Measurements from ENCODE around the gene ACCS. TPM values are rescaled to one million over a fixed set of nuclear protein-coding genes. Genes with fewer than 3 reads are reported as not detected.

Gene ACCS
- total RNA-seq, 1 experiment from 2014 or later: 13.9 TPM

DNA sequence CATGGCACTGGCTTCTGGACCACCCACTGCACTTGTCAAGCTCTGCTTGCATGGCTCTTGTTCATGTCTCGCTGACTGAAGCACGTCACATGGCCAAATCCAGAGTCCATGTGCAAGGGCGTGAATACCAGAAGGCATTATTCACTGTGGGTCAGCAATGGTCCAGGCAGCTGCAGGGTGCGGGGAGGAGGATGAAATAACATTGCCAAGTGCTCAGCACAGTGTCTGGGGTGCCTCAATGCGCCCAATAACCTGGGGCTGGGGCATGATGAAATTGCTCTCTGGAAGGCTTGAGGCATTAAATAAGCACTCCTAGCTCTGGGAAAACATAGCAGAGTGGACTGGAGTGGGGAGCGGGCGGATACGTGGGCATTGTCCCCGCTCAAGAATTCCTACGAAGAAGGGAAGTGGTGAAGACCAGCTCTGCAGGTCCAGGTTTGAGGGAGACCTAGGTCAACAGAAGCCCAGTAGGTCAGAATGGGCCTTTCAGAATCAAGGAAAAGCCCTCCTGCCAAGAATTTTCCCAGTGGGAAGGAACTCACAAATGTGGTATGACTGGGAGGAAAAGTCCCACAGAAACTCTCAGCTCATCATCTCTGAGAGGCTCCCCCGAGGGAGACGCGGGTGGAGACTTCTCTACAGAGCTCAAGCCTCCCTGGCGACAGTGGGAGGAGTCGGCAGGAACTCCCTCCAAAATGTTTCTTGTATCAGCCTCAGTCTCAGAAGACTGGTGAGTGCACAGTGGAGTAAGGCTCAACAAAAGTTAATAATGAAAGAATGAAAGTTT, 33.6 kb upstream of the ACCS start:
- Mint-ChIP-seq H3K27me3 (ENCODE audit: low read depth) (peaks cover 4% of the 10 kb centered on the region; the same call in 1 of the 2 replicates), H3K4me1 (peaks cover 22% of the 10 kb centered on the region), H3K36me3 (no peaks in the 10 kb centered on the region), H3K9me3 (no peaks in the 10 kb centered on the region), H3K4me3 (no peak overlapping the region), H3K27ac (no peak overlapping the region)
- POLR2A ChIA-PET: no interaction called here
- CTCF ChIA-PET: interaction anchor here (1.0 to 1.2 kb wide), 3 partner anchors 86 to 142 kb away, joined by 3 to 4 read pairs (median 4); no protein-coding TSS in a partner anchor
- no peak for DNase-seq (ENCODE audit: low spot score)
- TF ChIP-seq ZNF671 (CRISPR knock-in tag; IDR thresholded peaks at IDR 0.05) (no peak), TCF7 (CRISPR knock-in tag; IDR thresholded peaks at IDR 0.05; ENCODE audit: low read depth) (no peak), NFATC4 (CRISPR knock-in tag; IDR thresholded peaks at IDR 0.05) (no peak), ZNF396 (CRISPR knock-in tag; IDR thresholded peaks at IDR 0.05; ENCODE audit: borderline replicate concordance) (no peak), ETV6 (CRISPR knock-in tag; IDR thresholded peaks at IDR 0.05) (no peak), JAZF1 (CRISPR knock-in tag; IDR thresholded peaks at IDR 0.05) (no peak), ESRRA (CRISPR knock-in tag; IDR thresholded peaks at IDR 0.05; ENCODE audit: borderline replicate concordance) (no peak), ZBTB21 (CRISPR knock-in tag; IDR thresholded peaks at IDR 0.05; ENCODE audit: borderline replicate concordance) (no peak)
- TF ChIP-seq, protein P1, sequence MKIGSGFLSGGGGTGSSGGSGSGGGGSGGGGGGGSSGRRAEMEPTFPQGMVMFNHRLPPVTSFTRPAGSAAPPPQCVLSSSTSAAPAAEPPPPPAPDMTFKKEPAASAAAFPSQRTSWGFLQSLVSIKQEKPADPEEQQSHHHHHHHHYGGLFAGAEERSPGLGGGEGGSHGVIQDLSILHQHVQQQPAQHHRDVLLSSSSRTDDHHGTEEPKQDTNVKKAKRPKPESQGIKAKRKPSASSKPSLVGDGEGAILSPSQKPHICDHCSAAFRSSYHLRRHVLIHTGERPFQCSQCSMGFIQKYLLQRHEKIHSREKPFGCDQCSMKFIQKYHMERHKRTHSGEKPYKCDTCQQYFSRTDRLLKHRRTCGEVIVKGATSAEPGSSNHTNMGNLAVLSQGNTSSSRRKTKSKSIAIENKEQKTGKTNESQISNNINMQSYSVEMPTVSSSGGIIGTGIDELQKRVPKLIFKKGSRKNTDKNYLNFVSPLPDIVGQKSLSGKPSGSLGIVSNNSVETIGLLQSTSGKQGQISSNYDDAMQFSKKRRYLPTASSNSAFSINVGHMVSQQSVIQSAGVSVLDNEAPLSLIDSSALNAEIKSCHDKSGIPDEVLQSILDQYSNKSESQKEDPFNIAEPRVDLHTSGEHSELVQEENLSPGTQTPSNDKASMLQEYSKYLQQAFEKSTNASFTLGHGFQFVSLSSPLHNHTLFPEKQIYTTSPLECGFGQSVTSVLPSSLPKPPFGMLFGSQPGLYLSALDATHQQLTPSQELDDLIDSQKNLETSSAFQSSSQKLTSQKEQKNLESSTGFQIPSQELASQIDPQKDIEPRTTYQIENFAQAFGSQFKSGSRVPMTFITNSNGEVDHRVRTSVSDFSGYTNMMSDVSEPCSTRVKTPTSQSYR (CRISPR knock-in tag; IDR thresholded peaks at IDR 0.05): no peak
- TF ChIP-seq, protein P2, sequence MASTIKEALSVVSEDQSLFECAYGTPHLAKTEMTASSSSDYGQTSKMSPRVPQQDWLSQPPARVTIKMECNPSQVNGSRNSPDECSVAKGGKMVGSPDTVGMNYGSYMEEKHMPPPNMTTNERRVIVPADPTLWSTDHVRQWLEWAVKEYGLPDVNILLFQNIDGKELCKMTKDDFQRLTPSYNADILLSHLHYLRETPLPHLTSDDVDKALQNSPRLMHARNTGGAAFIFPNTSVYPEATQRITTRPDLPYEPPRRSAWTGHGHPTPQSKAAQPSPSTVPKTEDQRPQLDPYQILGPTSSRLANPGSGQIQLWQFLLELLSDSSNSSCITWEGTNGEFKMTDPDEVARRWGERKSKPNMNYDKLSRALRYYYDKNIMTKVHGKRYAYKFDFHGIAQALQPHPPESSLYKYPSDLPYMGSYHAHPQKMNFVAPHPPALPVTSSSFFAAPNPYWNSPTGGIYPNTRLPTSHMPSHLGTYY (CRISPR knock-in tag; IDR thresholded peaks at IDR 0.05): no peak
- TF ChIP-seq, protein P3, sequence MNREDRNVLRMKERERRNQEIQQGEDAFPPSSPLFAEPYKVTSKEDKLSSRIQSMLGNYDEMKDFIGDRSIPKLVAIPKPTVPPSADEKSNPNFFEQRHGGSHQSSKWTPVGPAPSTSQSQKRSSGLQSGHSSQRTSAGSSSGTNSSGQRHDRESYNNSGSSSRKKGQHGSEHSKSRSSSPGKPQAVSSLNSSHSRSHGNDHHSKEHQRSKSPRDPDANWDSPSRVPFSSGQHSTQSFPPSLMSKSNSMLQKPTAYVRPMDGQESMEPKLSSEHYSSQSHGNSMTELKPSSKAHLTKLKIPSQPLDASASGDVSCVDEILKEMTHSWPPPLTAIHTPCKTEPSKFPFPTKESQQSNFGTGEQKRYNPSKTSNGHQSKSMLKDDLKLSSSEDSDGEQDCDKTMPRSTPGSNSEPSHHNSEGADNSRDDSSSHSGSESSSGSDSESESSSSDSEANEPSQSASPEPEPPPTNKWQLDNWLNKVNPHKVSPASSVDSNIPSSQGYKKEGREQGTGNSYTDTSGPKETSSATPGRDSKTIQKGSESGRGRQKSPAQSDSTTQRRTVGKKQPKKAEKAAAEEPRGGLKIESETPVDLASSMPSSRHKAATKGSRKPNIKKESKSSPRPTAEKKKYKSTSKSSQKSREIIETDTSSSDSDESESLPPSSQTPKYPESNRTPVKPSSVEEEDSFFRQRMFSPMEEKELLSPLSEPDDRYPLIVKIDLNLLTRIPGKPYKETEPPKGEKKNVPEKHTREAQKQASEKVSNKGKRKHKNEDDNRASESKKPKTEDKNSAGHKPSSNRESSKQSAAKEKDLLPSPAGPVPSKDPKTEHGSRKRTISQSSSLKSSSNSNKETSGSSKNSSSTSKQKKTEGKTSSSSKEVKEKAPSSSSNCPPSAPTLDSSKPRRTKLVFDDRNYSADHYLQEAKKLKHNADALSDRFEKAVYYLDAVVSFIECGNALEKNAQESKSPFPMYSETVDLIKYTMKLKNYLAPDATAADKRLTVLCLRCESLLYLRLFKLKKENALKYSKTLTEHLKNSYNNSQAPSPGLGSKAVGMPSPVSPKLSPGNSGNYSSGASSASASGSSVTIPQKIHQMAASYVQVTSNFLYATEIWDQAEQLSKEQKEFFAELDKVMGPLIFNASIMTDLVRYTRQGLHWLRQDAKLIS (CRISPR knock-in tag; IDR thresholded peaks at IDR 0.05; ENCODE audit: borderline replicate concordance): no peak
- TF ChIP-seq, protein P4, sequence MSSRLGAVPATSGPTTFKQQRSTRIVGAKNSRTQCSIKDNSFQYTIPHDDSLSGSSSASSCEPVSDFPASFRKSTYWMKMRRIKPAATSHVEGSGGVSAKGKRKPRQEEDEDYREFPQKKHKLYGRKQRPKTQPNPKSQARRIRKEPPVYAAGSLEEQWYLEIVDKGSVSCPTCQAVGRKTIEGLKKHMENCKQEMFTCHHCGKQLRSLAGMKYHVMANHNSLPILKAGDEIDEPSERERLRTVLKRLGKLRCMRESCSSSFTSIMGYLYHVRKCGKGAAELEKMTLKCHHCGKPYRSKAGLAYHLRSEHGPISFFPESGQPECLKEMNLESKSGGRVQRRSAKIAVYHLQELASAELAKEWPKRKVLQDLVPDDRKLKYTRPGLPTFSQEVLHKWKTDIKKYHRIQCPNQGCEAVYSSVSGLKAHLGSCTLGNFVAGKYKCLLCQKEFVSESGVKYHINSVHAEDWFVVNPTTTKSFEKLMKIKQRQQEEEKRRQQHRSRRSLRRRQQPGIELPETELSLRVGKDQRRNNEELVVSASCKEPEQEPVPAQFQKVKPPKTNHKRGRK (CRISPR knock-in tag; IDR thresholded peaks at IDR 0.05; ENCODE audit: borderline replicate concordance): no peak
- TF ChIP-seq, protein P5, sequence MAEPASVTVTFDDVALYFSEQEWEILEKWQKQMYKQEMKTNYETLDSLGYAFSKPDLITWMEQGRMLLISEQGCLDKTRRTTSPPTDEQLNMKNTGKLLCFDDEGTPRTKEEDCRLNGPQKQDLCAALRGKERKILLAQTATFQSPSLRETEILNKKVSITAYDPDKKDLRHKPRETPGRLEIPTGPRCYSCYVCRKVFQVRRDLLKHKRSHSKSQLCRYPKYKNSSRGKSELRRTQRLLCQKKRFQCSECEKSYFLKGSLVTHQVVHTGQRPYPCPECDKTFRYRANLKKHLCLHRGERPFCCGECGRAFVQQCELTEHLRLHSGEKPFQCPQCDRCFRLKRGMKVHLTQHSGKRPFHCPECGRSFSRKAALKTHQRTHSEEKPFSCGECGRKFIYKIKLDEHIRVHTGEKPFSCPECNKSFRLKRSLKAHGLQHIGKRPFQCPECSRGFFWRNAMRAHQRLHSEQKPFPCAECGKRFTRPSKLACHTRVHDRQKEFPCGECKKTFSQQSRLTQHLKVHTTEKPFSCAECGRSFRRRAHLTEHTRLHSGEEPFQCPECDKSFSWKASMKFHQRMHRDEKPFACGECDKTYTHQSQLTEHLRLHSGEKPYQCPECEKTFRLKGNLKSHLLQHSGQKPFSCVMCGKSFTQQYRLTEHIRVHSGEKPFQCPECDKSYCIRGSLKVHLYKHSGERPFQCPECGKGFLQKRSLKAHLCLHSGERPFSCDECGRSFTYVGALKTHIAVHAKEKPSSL (CRISPR knock-in tag; conservative IDR thresholded peaks at IDR 0.05): no peak
- TF ChIP-seq, protein P6, sequence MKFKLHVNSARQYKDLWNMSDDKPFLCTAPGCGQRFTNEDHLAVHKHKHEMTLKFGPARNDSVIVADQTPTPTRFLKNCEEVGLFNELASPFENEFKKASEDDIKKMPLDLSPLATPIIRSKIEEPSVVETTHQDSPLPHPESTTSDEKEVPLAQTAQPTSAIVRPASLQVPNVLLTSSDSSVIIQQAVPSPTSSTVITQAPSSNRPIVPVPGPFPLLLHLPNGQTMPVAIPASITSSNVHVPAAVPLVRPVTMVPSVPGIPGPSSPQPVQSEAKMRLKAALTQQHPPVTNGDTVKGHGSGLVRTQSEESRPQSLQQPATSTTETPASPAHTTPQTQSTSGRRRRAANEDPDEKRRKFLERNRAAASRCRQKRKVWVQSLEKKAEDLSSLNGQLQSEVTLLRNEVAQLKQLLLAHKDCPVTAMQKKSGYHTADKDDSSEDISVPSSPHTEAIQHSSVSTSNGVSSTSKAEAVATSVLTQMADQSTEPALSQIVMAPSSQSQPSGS (CRISPR knock-in tag; IDR thresholded peaks at IDR 0.05; ENCODE audit: borderline replicate concordance, low read depth): no peak
- TF ChIP-seq, protein P7, sequence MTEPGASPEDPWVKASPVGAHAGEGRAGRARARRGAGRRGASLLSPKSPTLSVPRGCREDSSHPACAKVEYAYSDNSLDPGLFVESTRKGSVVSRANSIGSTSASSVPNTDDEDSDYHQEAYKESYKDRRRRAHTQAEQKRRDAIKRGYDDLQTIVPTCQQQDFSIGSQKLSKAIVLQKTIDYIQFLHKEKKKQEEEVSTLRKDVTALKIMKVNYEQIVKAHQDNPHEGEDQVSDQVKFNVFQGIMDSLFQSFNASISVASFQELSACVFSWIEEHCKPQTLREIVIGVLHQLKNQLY (CRISPR knock-in tag; IDR thresholded peaks at IDR 0.05): no peak
- TF ChIP-seq, protein P8, sequence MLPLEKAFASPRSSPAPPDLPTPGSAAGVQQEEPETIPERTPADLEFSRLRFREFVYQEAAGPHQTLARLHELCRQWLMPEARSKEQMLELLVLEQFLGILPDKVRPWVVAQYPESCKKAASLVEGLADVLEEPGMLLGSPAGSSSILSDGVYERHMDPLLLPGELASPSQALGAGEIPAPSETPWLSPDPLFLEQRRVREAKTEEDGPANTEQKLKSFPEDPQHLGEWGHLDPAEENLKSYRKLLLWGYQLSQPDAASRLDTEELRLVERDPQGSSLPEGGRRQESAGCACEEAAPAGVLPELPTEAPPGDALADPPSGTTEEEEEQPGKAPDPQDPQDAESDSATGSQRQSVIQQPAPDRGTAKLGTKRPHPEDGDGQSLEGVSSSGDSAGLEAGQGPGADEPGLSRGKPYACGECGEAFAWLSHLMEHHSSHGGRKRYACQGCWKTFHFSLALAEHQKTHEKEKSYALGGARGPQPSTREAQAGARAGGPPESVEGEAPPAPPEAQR (CRISPR knock-in tag; IDR thresholded peaks at IDR 0.05): no peak
- ATAC-seq: no peak

Data from WTC11 (cell line).